Left ventricle myocardium inferior (tissue), 1 donor: ENCODE data around the gene CFB. TPM values are rescaled to one million over a fixed set of nuclear protein-coding genes. Genes with fewer than 3 reads are reported as not detected.

Experiments used
- DNase-seq: peaks from one replicate; pipeline ENCODE4 v3.0.0-alpha.2; 2020
- H3K27ac ChIP-seq: fragments of 200-600 bp; replicated peaks from 2 replicates; pipeline ENCODE4 v1.8.0; 2021
- H3K27me3 ChIP-seq: fragments of 200-600 bp; 2 replicates; pipeline ENCODE4 v1.8.0; 2021; ENCODE audit warnings: low read depth
- H3K36me3 ChIP-seq: fragments of 200-600 bp; 2 replicates; pipeline ENCODE4 v1.8.0; 2021
- H3K4me1 ChIP-seq: fragments of 200-600 bp; 2 replicates; pipeline ENCODE4 v1.8.0; 2021
- H3K4me3 ChIP-seq: fragments of 200-600 bp; 2 replicates; pipeline ENCODE4 v1.8.0; 2021; ENCODE audit warnings: mild to moderate bottlenecking, moderate library complexity
- H3K9me3 ChIP-seq: fragments of 200-600 bp; replicated peaks from 2 replicates; pipeline ENCODE4 v1.8.0; 2021
- intact Hi-C: fragments of 100-400 bp; cut with micrococcal nuclease; formaldehyde crosslinking; loops from one replicate; pipeline ENCODE4 v1.11.0; 2022
- total RNA-seq: library from RNA; stranded (reverse); fragmentation: NEBNext Ultra II Directional; extraction: Animal tissue kit (Norgen Biotek cat#: 25700); gene quantifications from one replicate; pipeline ENCODE4 v1.2.1, GENCODE V29; 2021
- TF ChIP-seq, protein P1 (sequence below): fragments of 200-600 bp; IDR thresholded peaks from 2 replicates; pipeline ENCODE4 v1.8.0; 2021; ENCODE audit warnings: antibody characterized with exemption, mild to moderate bottlenecking, borderline replicate concordance
- donor health status: DM: no; HTN: yes; CAD: no; lungs with severe emphysema.

Gene CFB
- total RNA-seq, 1 donor from 2014 or later = 3.7 TPM

DNA sequence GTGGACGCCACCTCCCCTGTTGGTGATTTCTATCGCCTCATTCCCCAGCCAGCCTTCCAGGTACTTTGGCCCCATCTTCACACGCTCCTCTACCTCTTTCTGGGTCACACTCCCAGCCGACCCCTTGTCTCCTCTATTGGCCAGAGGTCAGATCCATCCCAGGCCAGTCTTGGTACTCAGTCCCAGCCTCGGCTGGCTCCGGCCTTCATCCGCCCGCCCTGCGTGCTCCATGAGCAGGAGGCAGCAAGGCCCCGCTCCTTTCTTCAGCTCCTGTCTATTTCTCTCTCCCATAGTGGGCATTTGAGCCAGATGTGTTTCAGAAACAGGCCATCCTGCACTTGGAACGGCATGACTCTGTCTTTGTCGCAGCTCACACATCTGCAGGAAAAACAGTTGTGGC is 15.7 kb downstream of the CFB start:
- H3K27me3 ChIP-seq = no peaks in the 10 kb centered on the region
- intact Hi-C loops = no loop called here
- TF ChIP-seq, protein P1, sequence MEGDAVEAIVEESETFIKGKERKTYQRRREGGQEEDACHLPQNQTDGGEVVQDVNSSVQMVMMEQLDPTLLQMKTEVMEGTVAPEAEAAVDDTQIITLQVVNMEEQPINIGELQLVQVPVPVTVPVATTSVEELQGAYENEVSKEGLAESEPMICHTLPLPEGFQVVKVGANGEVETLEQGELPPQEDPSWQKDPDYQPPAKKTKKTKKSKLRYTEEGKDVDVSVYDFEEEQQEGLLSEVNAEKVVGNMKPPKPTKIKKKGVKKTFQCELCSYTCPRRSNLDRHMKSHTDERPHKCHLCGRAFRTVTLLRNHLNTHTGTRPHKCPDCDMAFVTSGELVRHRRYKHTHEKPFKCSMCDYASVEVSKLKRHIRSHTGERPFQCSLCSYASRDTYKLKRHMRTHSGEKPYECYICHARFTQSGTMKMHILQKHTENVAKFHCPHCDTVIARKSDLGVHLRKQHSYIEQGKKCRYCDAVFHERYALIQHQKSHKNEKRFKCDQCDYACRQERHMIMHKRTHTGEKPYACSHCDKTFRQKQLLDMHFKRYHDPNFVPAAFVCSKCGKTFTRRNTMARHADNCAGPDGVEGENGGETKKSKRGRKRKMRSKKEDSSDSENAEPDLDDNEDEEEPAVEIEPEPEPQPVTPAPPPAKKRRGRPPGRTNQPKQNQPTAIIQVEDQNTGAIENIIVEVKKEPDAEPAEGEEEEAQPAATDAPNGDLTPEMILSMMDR = no peak
- no peak overlapping the region for H3K4me3 ChIP-seq
- H3K4me1 ChIP-seq = peaks cover 29% of the 10 kb centered on the region
- H3K27ac ChIP-seq = no peak overlapping the region
- H3K9me3 ChIP-seq = no peaks in the 10 kb centered on the region
- no peak for DNase-seq
- peaks cover 69% of the 10 kb centered on the region for H3K36me3 ChIP-seq

DNA sequence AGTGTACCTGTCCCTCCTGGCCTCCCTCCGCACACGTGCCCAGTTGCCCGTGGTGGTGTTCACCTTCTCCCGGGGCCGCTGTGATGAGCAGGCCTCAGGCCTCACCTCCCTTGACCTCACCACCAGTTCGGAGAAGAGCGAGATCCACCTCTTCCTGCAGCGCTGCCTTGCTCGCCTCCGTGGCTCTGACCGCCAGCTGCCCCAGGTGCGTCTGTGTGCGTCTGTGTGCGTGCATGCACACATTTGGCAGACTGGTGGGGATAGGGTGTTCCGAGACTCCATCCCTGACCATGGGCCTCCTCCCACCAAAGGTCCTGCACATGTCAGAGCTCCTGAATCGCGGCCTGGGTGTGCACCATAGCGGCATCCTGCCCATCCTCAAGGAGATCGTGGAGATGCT is 18.0 kb downstream of the CFB start:
- no peaks in the 10 kb centered on the region for H3K9me3 ChIP-seq
- intact Hi-C loops = no loop called here
- TF ChIP-seq, protein P1 = no peak
- H3K36me3 ChIP-seq = peaks cover 87% of the 10 kb centered on the region
- H3K4me3 ChIP-seq = no peak overlapping the region
- H3K27ac ChIP-seq = no peak overlapping the region
- H3K4me1 ChIP-seq = peaks cover 14% of the 10 kb centered on the region
- DNase-seq = no peak
- no peaks in the 10 kb centered on the region for H3K27me3 ChIP-seq

DNA sequence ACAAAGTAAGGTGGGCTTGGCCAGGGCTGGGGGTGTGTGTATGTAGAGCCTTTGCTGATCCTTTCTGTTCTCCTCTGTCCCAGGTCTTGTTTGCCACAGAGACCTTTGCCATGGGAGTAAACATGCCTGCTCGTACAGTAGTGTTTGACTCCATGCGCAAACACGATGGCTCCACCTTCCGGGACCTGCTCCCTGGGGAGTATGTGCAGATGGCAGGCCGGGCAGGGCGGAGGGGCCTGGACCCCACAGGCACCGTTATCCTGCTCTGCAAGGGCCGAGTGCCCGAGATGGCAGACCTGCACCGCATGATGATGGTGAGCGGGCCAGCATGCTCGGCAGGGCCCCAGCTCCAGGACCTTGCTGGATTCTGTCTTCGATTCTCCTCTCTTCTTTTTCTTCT is 19.8 kb downstream of the CFB start:
- TF ChIP-seq, protein P1 = no peak
- Histone ChIP-seq H3K4me1 (peaks cover 6% of the 10 kb centered on the region), H3K36me3 (peaks cover 97% of the 10 kb centered on the region), H3K27me3 (no peaks in the 10 kb centered on the region), H3K9me3 (no peaks in the 10 kb centered on the region), H3K4me3 (no peak overlapping the region), H3K27ac (no peak overlapping the region)
- DNase-seq = peak; percentile 7
- intact Hi-C loops = no loop called here

DNA sequence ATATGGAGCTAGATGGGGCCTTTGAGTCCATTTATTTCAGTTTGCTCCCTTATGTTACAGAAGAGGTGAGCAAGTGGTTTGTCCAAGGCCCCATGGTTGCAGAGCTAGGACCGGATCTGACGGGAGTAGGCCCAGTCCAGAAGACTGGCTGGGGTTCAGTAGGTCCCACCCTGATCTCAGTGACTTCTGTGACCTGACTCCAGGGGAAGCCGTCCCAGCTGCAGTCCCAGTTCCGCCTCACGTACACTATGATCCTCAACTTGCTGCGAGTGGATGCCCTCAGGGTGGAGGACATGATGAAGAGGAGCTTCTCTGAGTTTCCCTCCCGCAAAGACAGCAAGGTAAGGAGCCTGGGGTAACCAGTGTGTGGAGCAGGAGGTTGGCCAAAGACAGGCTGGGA is 20.6 kb downstream of the CFB start:
- H3K27ac ChIP-seq = no peak overlapping the region
- intact Hi-C loops = no loop called here
- H3K4me3 ChIP-seq = no peak overlapping the region
- H3K4me1 ChIP-seq = peaks cover 14% of the 10 kb centered on the region
- no peaks in the 10 kb centered on the region for H3K27me3 ChIP-seq
- H3K36me3 ChIP-seq = peaks cover 89% of the 10 kb centered on the region
- TF ChIP-seq, protein P1 = no peak
- no peak for DNase-seq
- H3K9me3 ChIP-seq = no peaks in the 10 kb centered on the region

DNA sequence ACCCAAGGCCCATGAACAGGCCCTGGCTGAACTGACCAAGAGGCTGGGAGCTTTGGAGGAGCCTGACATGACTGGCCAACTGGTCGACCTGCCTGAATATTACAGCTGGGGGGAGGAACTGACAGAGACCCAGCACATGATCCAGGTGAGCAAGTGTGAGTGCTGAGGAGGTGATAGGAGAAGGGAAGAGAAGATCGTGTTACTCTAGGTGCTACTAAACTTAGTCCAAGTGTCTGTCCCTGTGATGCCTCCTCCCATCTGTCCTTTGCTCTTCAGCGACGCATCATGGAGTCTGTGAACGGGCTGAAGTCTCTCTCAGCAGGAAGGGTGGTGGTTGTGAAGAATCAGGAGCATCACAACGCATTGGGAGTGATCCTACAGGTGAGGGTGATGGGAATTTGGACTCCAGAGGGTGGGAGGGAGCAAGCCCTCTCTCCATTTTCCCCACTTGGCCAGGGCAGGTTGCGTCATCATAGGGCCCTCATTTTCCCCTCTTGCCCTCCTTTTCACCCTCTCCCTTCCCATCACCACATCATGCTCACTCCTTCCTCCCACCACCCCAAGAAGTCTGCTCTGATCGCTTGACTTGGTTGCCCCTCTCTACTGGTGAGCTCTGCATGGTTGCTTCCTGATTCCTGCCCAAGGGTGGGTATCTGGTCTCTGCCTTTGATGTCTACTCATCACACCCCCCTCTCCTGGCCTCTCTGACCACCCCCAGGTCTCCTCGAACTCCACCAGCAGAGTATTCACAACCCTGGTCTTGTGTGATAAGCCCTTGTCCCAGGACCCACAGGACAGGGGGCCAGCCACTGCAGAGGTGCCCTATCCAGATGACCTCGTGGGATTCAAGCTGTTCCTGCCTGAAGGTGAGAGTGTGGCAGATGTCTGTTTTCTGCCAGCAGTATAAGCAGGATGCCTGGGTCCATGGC is 21.4 kb downstream of the CFB start:
- intact Hi-C loops = no loop called here
- H3K27me3 ChIP-seq = no peaks in the 10 kb centered on the region
- H3K4me3 ChIP-seq = no peak overlapping the region
- H3K36me3 ChIP-seq = peaks cover 82% of the 10 kb centered on the region
- TF ChIP-seq, protein P1 = no peak
- H3K4me1 ChIP-seq = peaks cover 22% of the 10 kb centered on the region
- no peaks in the 10 kb centered on the region for H3K9me3 ChIP-seq
- DNase-seq = no peak
- H3K27ac ChIP-seq = no peak overlapping the region
